ENCODE measurements around the gene ACCSL.

GRCh38 chr11:44046182-44046581 is 1.6 kb upstream of the ACCSL start:
- TF ChIP-seq CTCF (IDR thresholded peaks at IDR 0.05) (no peak), ZFX (IDR thresholded peaks at IDR 0.05; ENCODE audit: borderline replicate concordance) (no peak)
